IPS DF 4.7 (cell line): ENCODE data around the gene NKAP.
A peak's percentile ranks its signal among the peaks of the same experiment; 100 is the strongest.
"Not testable (repeated sequence)": the region's sequence is repeated elsewhere in the genome, so short reads cannot be mapped to it uniquely, and the experiment has no call there.

Experiments used
- DNase-seq: peaks from one replicate; pipeline ENCODE4 v3.0.0-alpha.2; 2013; ENCODE audit warnings: low spot score; ENCODE audit errors: extremely low read depth

NKAP gene

DNA sequence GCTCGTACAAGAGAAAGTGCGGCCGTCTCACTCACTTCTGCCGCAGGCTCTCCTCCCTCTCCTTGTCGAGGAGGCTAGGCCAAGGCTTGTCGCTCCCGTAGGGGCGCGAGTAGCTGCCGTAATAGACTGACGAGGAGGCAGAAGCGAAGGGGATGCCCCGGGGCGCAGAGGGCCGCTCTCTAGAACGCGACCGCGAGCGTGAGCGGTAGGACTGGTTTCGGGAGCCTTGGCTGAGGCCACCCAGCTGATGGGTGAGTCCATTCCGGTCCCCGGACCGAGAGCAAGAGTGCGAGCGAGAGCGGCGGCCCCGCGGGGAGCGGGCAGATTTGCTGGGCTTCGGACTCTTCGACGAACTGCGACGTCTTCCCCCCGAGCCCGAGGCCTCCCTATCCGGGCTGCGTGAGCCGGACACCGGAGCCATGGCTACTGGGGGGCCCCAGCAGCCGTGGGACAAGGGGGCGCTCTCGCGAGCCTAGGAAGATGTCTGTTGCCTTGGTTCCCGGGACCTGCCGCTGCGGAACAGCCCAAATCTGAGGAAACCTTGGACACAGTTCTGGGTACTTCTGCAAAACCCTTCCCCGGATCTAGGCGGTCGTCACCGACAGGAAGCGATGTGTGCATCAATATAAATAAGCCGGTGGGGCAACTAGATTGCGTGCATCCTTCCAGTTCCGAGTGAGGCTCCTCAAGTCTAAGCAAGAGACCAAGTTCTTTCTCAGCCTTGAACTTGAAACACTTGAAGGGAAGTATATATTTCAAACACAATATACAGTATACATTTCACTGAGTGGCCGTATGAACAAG, at the start of gene NKAP:
Gene NKAP (minus strand): TSS at position 567 of the 804 bp plus-strand sequence. CDS start 146 bp downstream, at position 421.
- peak; percentile 58 for DNase-seq

DNA sequence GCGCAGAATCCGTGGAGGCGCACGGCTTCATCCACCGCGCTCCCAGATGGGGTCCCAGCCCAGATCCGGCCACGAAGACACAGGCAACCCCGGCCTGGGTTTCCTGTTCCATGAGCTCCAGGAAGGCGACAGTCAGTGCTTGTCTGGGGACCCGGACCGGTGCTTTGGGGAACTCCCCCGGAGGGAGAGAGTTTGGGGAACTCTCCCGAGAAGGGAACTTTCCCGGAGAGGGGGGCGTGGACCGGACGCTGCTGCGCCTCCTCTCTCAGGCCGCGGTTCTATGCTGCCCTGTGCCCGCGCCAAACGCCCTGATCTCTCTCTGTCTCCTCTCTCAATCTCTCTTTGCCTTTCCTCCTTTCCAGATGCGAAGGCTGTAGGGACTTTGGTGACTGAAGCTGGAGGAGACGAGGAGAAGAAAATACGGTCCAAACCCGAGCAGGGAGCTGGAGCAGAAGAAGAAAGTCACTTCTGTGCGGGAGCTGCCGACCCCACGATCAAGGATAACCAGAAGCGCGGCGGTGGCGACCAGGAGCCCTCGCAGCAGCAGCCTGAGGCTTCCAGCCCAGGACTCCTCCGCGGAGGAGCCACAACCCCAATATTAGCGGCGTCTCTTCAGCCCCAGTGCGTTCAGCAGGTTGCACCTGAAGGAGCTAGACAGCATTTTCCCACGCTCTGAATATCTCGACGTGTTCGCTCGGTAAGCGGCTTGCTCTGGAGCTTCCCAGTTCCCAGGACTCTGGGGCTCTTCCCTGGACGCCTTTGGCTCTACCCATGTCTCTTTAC, 47.6 kb upstream of the NKAP start:
- DNase-seq = no peak

DNA sequence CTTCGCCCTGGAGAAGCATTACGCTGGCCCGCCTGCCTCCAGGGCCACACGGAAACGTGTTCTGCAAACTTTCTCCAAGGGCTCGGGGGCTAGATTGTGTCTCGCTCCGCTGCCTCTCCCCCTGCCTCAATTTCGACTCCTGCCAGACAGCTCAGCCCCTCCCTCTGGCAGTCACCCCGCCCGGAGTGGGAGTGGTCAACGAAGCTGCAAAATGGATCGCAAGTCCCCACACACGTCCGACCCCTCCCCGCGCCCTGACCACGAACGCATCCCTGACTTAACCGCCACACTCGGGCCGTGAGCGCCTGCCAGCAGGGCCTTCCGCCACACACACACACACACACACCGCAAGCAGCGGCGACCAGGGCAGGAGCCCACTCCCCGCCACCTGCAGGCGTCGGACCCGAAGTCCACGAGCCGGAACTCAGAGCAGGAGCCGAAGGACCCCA, 47.0 kb upstream of the NKAP start:
- DNase-seq = no peak

GRCh38 chrX:119989905-119990555, 46.5 kb upstream of the NKAP start:
- DNase-seq = no peak

- no peak for DNase-seq
These were observed 42.7 kb upstream of the NKAP start for GRCh38 chrX:119986203-119986602.

- DNase-seq = no peak
These were observed 41.1 kb upstream of the NKAP start for GRCh38 chrX:119984652-119985051.

DNA sequence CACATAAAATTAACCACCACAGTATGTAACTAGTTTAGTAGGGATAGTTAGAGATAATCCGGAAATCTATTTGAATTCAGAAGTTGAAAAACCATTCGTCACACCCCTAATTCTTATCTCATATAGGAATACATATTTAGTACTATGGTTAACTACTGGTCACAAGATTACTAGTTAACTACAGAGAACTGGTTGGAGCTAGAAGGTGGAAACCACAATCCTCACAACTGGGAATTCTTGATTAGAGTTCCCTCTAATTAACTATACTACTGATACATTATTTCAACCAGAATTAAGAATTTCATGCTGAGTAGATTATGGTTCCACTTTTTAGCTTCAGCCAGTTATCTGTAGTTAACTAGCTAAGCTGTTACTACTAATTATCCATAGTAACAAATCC, 39.9 kb upstream of the NKAP start:
- no peak for DNase-seq

- no peak for DNase-seq
These were observed 38.6 kb upstream of the NKAP start for GRCh38 chrX:119982145-119982544.

- DNase-seq = no peak
These were observed 37.9 kb upstream of the NKAP start for GRCh38 chrX:119981286-119982070.

GRCh38 chrX:119977172-119977571, 33.6 kb upstream of the NKAP start:
- DNase-seq = not testable (repeated sequence)

DNA sequence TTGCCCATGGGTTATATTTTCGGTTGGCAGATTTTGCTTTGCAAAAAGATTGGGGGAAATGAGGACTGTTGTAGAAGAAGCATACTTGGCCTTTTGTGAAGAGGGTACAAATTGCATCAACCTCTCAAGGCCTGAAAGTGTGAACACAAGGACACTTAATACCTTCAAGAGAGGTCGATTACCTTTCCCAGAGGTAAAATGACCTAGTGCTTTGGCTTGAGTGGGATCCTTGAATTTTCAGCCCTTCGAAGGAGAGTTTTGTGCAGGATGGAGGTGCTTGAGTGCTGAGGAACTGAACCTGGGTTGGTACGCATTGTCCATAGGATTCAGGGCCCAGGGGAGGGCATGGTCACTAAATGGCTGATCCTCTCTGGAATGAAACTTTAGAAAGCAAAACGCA, 27.6 kb upstream of the NKAP start:
- no peak for DNase-seq

DNA sequence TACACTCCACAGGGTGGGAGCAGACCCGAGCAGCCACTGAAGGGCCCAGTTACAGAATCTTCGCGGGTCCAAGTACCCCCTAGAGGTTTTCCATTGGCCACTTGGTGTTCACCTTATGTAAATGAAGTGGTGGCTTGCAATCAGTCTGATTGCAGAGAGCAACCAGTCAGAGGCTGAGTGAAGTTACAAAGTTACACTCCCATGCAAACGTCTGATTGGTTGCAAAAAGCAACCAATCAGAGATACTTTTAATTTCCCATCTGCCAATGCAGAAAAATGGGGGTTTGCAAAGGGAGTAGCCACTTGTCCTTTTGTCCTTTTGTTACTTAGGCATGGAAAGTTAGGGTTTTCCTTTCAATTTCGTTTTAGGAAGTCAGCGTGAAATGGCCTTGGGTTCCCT, 27.0 kb upstream of the NKAP start:
- DNase-seq = no peak

- DNase-seq = not testable (repeated sequence)
These were observed 23.3 kb upstream of the NKAP start for GRCh38 chrX:119966837-119967236.

GRCh38 chrX:119960625-119961024, 17.1 kb upstream of the NKAP start:
- DNase-seq = no peak

- not testable (repeated sequence) for DNase-seq
These were observed 12.4 kb upstream of the NKAP start for GRCh38 chrX:119955807-119956570.

DNA sequence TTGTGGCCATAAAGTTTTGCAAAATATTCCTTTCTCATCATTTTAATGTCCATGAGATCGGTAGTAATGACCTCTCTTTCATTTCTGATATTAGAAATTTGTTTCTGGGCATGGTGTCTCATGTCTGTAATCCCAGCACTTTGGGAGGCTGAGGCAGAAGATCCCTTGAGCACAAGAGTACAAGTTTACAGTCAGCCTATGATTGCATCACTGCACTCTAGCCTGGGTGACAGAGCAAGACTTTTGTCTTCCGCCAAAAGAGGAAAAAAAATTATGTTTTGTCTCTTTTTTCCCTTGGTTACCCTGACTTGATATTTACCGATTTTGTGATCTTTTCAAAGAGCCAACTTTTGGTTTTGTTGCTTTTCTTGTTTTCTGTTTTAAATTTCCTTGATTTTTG, 10.8 kb upstream of the NKAP start:
- no peak for DNase-seq

DNA sequence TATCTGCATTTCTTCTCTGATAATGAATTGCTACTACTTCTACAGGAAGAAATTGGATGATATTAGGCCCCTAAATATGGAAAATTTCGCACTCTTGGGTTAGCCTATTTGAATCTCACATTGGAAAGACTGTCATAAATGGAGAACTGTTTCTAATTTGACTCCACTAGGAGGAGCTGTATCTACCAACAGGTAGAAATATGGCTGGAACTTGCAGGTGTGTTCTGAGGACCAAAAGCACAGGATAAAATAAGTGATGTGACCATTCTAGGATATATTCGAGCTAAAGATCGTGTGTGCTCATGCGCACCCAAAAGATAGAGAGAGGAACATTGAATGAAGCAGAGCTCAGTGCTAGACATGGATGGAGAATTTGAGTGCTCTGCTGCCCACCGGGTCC, 4.8 kb upstream of the NKAP start:
- no peak for DNase-seq

DNA sequence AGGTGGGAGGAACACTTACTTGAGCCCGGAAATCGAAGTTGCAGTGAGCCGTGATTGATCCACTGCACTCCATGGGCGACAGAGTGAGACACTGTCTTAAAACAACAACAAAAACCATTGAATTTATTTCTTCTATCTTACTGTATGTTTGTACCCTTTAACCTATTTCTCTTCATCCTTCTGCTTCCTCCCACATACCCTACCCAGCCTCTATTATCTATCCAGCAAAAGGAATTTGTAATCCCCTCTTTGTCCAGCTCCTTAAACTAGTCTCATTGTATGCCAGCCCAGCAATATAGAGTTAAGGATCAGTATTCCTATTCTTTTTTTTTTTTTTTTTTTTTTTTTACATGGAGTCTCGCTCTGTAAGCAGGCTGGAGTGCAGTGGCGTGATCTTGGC, 1.9 kb upstream of the NKAP start:
- DNase-seq = no peak

- no peak for DNase-seq
These were observed 743 bp downstream of the NKAP start for GRCh38 chrX:119942831-119943184.

- DNase-seq = no peak
These were observed 1.3 kb downstream of the NKAP start for GRCh38 chrX:119942173-119942819.
